DND-41 (cell line): Measurements from ENCODE around the gene SNRNP40.

ENCODE experiments used
- ATAC-seq: fragments of 200-7000 bp; cut with Tn5 transposase; 3 replicates; pipeline ENCODE4 v1.9.1; 2021; ENCODE audit warnings: low read depth; ENCODE audit not compliant: insufficient read depth
- DNase-seq: peaks from one replicate; pipeline ENCODE4 v3.0.0-alpha.2; 2020
- H2AFZ ChIP-seq: 2 replicates; pipeline ENCODE4 v1.6.0; 2012; ENCODE audit warnings: low read depth, low read length
- H3K27ac ChIP-seq: 2 replicates; pipeline ENCODE4 v1.5.1; 2012; ENCODE audit warnings: low read length, inconsistent platforms
- H3K27me3 ChIP-seq: fragments of 200-600 bp; sonication (generic); 2 replicates; pipeline ENCODE4 v1.6.0; 2012; ENCODE audit warnings: low read length, mild to moderate bottlenecking, inconsistent platforms; ENCODE audit not compliant: insufficient read depth, poor library complexity
- H3K36me3 ChIP-seq: 2 replicates; pipeline ENCODE4 v1.5.1; 2012; ENCODE audit warnings: low read length, inconsistent platforms; ENCODE audit not compliant: insufficient read depth
- H3K4me1 ChIP-seq: 2 replicates; pipeline ENCODE4 v1.5.1; 2012; ENCODE audit warnings: mild to moderate bottlenecking, low read length; ENCODE audit not compliant: insufficient read depth
- H3K4me2 ChIP-seq: 2 replicates; pipeline ENCODE4 v1.6.0; 2012; ENCODE audit warnings: mild to moderate bottlenecking, moderate library complexity, low read length, inconsistent platforms; ENCODE audit not compliant: insufficient read depth
- H3K4me3 ChIP-seq, 2 experiments: fragments of 200-600 bp in 1 of 2; shearing (Covaris generic) in 1 of 2; 2 replicates each; pipeline ENCODE4 v1.5.1; 2012 to 2016; ENCODE audit warnings: inconsistent platforms in 2 of 2, low read length in 2 of 2, mild to moderate bottlenecking in 2 of 2, low read depth in 1 of 2, moderate library complexity in 1 of 2
- H3K79me2 ChIP-seq: 2 replicates; pipeline ENCODE4 v1.6.0; 2012; ENCODE audit warnings: low read length, inconsistent platforms; ENCODE audit not compliant: insufficient read depth
- H3K9ac ChIP-seq: 2 replicates; pipeline ENCODE4 v1.6.0; 2012; ENCODE audit warnings: low read depth, mild to moderate bottlenecking, inconsistent platforms, low read length, moderate library complexity
- H3K9me3 ChIP-seq: 2 replicates; pipeline ENCODE4 v1.5.1; 2012; ENCODE audit warnings: low read length, moderate library complexity, mild to moderate bottlenecking, inconsistent platforms; ENCODE audit not compliant: insufficient read depth, severe bottlenecking
- H4K20me1 ChIP-seq: 2 replicates; pipeline ENCODE4 v1.6.0; 2012; ENCODE audit warnings: low read length; ENCODE audit not compliant: insufficient read depth
- EZH2 ChIP-seq: IDR thresholded peaks from 3 replicates; pipeline ENCODE4 v1.6.1; 2012; ENCODE audit warnings: borderline replicate concordance, low read depth, mild to moderate bottlenecking, moderate library complexity, low read length, inconsistent platforms; ENCODE audit not compliant: severe bottlenecking
- TF ChIP-seq, protein P1 (sequence below): IDR thresholded peaks from 2 replicates; pipeline ENCODE4 v1.5.1; 2012; ENCODE audit warnings: borderline replicate concordance, low read length, moderate library complexity, mild to moderate bottlenecking; ENCODE audit not compliant: poor library complexity, severe bottlenecking; ENCODE audit errors: extremely low read depth

SNRNP40 gene

DNA sequence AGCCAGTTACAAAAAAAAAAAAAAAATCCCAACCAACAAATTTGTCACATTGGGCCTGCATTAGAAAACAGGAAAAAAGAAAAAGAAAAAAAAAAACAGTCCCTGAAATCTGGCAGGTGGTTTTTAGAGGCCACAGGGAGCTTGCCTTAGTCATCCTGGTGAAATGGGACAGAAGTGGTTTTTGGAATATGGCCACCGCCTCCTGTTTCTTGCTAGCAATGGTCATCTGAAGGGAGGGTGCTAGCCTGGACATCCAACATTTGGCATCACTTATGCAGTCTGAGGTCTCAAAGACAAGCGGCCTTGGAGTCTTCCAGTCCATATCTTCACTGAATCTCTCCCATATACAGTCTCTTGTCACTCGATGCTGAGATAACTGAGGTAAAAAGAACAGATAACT lies 36.8 kb downstream of the SNRNP40 start:
- ATAC-seq: no peak
- H3K9me3 ChIP-seq: no peaks in the 10 kb centered on the region
- no peaks in the 10 kb centered on the region for H4K20me1 ChIP-seq
- no peaks in the 10 kb centered on the region for H3K27me3 ChIP-seq
- no peak overlapping the region for H3K4me3 ChIP-seq
- H3K36me3 ChIP-seq: peaks cover 67% of the 10 kb centered on the region
- H2AFZ ChIP-seq: no peak overlapping the region
- no peak for DNase-seq
- TF ChIP-seq, protein P1, sequence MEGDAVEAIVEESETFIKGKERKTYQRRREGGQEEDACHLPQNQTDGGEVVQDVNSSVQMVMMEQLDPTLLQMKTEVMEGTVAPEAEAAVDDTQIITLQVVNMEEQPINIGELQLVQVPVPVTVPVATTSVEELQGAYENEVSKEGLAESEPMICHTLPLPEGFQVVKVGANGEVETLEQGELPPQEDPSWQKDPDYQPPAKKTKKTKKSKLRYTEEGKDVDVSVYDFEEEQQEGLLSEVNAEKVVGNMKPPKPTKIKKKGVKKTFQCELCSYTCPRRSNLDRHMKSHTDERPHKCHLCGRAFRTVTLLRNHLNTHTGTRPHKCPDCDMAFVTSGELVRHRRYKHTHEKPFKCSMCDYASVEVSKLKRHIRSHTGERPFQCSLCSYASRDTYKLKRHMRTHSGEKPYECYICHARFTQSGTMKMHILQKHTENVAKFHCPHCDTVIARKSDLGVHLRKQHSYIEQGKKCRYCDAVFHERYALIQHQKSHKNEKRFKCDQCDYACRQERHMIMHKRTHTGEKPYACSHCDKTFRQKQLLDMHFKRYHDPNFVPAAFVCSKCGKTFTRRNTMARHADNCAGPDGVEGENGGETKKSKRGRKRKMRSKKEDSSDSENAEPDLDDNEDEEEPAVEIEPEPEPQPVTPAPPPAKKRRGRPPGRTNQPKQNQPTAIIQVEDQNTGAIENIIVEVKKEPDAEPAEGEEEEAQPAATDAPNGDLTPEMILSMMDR: no peak
- no peak for TF ChIP-seq EZH2
- H3K9ac ChIP-seq: no peak overlapping the region
- no peak overlapping the region for H3K4me2 ChIP-seq
- no peak overlapping the region for H3K27ac ChIP-seq
- no peaks in the 10 kb centered on the region for H3K4me1 ChIP-seq
- no peaks in the 10 kb centered on the region for H3K79me2 ChIP-seq

DNA sequence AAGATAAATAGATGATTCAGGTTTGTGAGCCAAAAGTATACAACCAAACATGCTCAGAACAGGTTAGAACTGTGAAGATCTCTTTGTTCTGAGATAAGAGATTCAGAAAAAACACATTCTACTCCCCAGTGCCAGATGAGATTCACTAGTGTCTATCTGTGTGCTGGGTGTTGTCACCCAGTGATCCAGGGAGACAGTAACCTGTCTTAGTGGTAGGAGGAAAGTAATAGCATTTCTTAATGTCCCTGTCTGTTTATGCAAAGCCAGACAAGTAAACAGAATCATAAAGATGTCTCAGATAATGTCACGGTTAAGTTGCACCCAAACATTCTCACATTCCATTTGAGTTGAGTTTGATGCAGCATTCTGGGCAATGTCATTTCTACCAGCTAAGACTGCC lies 38.0 kb downstream of the SNRNP40 start:
- Histone ChIP-seq H3K27ac (no peak overlapping the region), H3K79me2 (no peaks in the 10 kb centered on the region), H3K27me3 (no peaks in the 10 kb centered on the region), H3K4me3 (no peak overlapping the region), H3K4me1 (no peaks in the 10 kb centered on the region), H4K20me1 (no peaks in the 10 kb centered on the region), H3K4me2 (no peak overlapping the region), H2AFZ (no peak overlapping the region), H3K9me3 (no peaks in the 10 kb centered on the region), H3K9ac (no peak overlapping the region), H3K36me3 (peaks cover 56% of the 10 kb centered on the region)
- ATAC-seq (no peak), DNase-seq (no peak)
- no peak for TF ChIP-seq EZH2

DNA sequence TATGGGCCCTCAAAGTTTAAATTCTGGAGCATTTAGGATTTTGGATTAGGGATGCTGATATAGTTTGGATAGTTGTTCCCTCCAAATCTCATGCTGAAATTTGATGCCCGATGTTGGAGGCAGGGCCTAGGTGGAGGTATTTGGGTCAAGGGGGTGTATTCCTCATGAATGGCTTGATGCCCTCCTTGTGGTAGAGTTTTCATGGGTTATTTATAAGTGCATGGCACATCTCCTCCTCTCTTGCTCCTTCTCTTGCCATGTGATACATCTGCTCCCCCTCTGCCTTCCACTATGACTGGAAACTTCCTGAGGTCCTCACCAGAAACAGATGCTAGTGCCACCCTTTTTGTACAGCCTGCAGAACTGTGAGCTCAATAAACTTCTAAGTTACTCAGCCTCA lies 39.4 kb downstream of the SNRNP40 start:
- no peak for ATAC-seq
- H3K9me3 ChIP-seq: no peaks in the 10 kb centered on the region
- H2AFZ ChIP-seq: no peak overlapping the region
- TF ChIP-seq, protein P1: no peak
- no peak for TF ChIP-seq EZH2
- H3K4me2 ChIP-seq: no peak overlapping the region
- H3K79me2 ChIP-seq: no peaks in the 10 kb centered on the region
- no peak overlapping the region for H3K9ac ChIP-seq
- peaks cover 48% of the 10 kb centered on the region for H3K36me3 ChIP-seq
- no peak overlapping the region for H3K27ac ChIP-seq
- DNase-seq: no peak
- H3K4me1 ChIP-seq: no peaks in the 10 kb centered on the region
- H3K27me3 ChIP-seq: no peaks in the 10 kb centered on the region
- H4K20me1 ChIP-seq: no peaks in the 10 kb centered on the region
- no peak overlapping the region for H3K4me3 ChIP-seq

DNA sequence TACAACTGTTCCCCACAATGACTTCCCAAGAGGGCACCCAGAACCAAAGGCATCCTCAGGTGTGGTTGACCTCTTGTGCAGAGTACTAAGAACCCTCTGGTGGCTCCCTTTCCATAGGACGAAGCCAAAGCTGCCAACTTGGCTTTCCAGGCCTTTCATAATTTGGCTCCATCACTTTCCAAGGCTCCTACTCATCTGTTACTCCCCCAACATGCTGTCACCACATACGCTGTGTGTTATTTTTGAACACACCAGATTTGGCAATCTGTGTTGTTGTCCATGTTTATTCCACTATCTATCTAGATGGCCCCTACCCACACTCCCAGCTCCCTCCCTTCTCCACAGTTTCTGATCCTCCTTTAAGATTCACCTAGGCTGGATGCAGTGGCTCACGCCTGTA lies 46.7 kb downstream of the SNRNP40 start:
- DNase-seq: no peak
- TF ChIP-seq, protein P1: no peak
- TF ChIP-seq EZH2: no peak
- H3K36me3 ChIP-seq: no peaks in the 10 kb centered on the region
- H3K4me1 ChIP-seq: no peaks in the 10 kb centered on the region
- H3K4me2 ChIP-seq: no peak overlapping the region
- no peak overlapping the region for H3K27ac ChIP-seq
- no peaks in the 10 kb centered on the region for H4K20me1 ChIP-seq
- no peaks in the 10 kb centered on the region for H3K27me3 ChIP-seq
- no peaks in the 10 kb centered on the region for H3K9me3 ChIP-seq
- no peak overlapping the region for H3K9ac ChIP-seq
- no peak for ATAC-seq
- no peak overlapping the region for H3K4me3 ChIP-seq
- H2AFZ ChIP-seq: no peak overlapping the region
- no peaks in the 10 kb centered on the region for H3K79me2 ChIP-seq
